ENCODE data around the gene TMC8. TPM values are rescaled to one million over a fixed set of nuclear protein-coding genes. Genes with fewer than 3 reads are reported as not detected.

Gene TMC8
- total RNA-seq, 1 experiment from 2014 or later: not detected

DNA sequence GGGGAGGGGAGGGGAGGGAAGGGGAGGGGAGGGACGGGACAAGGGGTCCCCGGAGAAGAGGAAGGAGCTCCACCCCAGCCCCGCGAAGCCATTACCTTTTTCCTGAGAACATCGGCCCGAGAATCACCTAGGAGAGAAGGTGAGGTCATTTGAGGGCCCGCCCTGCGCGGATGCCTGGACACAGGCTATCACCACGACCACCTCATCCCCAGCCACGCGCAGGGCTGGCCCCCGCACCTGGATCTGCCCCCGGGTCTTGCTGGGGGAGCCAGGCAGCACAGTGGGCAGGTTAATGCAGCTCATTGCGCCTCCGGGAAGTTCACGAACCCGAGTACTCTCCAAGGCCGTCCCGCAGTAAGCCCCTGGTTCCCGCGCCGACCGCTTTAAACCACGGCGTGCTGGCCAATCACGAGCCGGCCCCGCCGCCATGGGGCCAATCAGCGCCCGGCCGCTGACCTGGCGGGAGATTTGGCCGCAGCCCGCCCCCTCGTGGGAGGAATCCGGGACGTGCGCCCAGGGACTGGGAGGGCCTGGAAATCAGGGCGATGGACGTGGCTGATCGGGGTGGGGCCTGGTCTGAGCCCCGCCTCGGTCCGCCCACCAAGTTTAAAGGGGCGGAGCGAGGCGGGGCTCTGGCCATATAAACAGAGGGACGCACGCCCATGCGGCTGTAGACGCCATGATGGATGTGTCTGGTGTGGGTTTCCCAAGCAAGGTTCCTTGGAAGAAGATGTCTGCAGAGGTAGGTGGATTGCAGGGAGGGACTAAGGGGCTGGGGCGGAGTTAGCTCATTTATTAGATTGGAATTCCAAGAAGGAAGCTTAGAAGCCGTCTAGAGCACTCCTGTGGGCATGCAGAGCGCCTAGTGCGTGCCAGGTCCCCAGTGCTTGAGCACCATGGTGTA lies 56.4 kb downstream of the TMC8 start, which contains the start of the genes AFMID and TK1:
Gene AFMID (plus strand): TSS at position 671 of the 904 bp plus-strand sequence. CDS start 9 bp downstream, at position 680.
Gene TK1 (minus strand): TSS at position 361 of the 904 bp plus-strand sequence. CDS start 58 bp downstream, at position 303.
- Histone ChIP-seq H3K9me3 (no peaks in the 10 kb centered on the region), H3K4me1 (peaks cover 15% of the 10 kb centered on the region), H3K4me3 (ENCODE audit: low read depth, low read length) (peak within 1 kb of the TSS; percentile 87), H3K36me3 (ENCODE audit: control insufficient read depth, insufficient read depth, low read length) (no peaks in the 10 kb centered on the region; the same call in 1 of the 2 replicates), H3K27me3 (replicated peaks; ENCODE audit: control insufficient read depth, insufficient read depth, low read length) (no peaks in the 10 kb centered on the region)
- Mint-ChIP-seq H3K4me1 (ENCODE audit: low read depth, unreplicated experiment) (peaks cover 22% of the 10 kb centered on the region), H3K27me3 (ENCODE audit: insufficient read depth, unreplicated experiment) (no peaks in the 10 kb centered on the region), H3K36me3 (ENCODE audit: insufficient read depth, unreplicated experiment) (peaks cover 80% of the 10 kb centered on the region), H3K27ac (ENCODE audit: unreplicated experiment) (peak within 1 kb of the TSS; percentile 75), H3K4me3 (ENCODE audit: unreplicated experiment) (peak within 1 kb of the TSS; percentile 72), H3K9me3 (ENCODE audit: unreplicated experiment) (no peaks in the 10 kb centered on the region)
- DNase-seq: peak; percentile 98 to 100
- TF ChIP-seq, protein P1, sequence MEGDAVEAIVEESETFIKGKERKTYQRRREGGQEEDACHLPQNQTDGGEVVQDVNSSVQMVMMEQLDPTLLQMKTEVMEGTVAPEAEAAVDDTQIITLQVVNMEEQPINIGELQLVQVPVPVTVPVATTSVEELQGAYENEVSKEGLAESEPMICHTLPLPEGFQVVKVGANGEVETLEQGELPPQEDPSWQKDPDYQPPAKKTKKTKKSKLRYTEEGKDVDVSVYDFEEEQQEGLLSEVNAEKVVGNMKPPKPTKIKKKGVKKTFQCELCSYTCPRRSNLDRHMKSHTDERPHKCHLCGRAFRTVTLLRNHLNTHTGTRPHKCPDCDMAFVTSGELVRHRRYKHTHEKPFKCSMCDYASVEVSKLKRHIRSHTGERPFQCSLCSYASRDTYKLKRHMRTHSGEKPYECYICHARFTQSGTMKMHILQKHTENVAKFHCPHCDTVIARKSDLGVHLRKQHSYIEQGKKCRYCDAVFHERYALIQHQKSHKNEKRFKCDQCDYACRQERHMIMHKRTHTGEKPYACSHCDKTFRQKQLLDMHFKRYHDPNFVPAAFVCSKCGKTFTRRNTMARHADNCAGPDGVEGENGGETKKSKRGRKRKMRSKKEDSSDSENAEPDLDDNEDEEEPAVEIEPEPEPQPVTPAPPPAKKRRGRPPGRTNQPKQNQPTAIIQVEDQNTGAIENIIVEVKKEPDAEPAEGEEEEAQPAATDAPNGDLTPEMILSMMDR (IDR thresholded peaks at IDR 0.05; ENCODE audit: insufficient read depth in 1 of 2, low read depth in 1 of 2, low read length in 1 of 2, severe bottlenecking in 1 of 2, unreplicated experiment in 1 of 2): peak; percentile 65 to 90
- intact Hi-C loops (cut with micrococcal nuclease; ENCODE audit: unreplicated experiment): loop anchor here (2.0 to 5.0 kb wide), 3 partner anchors 18 to 235 kb away; partner anchors contain the start of genes SYNGR2 and TMC6
- ChIA-PET CTCF (interaction anchor here (0.6 to 2.8 kb wide), 16 partner anchors 10 to 235 kb away, joined by 3 to 17 read pairs (median 6); partner anchors contain the start of gene BIRC5), POLR2A (interaction anchor here (0.5 to 3.1 kb wide), 21 partner anchors 9 to 235 kb away, joined by 3 to 16 read pairs (median 5); partner anchors contain the start of gene SYNGR2)
- no TSS peak for BruUV-seq (replicated peaks)

Other genes with a start within 250 kb of the TMC8 start
- 17.9 and 19.5 TPM in 2 replicates for gene TNRC6C, start 172.1 kb upstream of the TMC8 start, total RNA-seq (2022)
- gene TMC6, start 2.0 kb upstream of the TMC8 start, total RNA-seq (2022): 77.7 and 84.7 TPM in 2 replicates
- not detected in 2 replicates for gene C17orf99, start 15.6 kb downstream of the TMC8 start, total RNA-seq (2022)
- gene SYNGR2, start 37.8 kb downstream of the TMC8 start, total RNA-seq (2022): 169 and 193 TPM in 2 replicates
- 171 and 190 TPM in 2 replicates for gene TK1, start 56.3 kb downstream of the TMC8 start, total RNA-seq (2022)
- 68.5 and 83.0 TPM in 2 replicates for gene AFMID, start 56.6 kb downstream of the TMC8 start, total RNA-seq (2022)
- 82.0 and 88.8 TPM in 2 replicates for gene BIRC5, start 83.5 kb downstream of the TMC8 start, total RNA-seq (2022)
- not detected in 2 replicates for gene TMEM235, start 100.9 kb downstream of the TMC8 start, total RNA-seq (2022)
- 11.3 and 12.8 TPM in 2 replicates for gene SOCS3, start 229.3 kb downstream of the TMC8 start, total RNA-seq (2022)
- 54.1 and 55.2 TPM in 2 replicates for gene PGS1, start 247.9 kb downstream of the TMC8 start, total RNA-seq (2022)

Measured in Caco-2 (cell line).